GM19099 (cell line): ENCODE measurements around the gene TUBGCP2.

Experiments used
- POLR2A ChIP-seq: IDR thresholded peaks from 3 replicates; pipeline ENCODE4 v1.6.1; 2011; ENCODE audit warnings: low read depth; ENCODE audit not compliant: insufficient read length; ENCODE audit errors: extremely low read depth

The TUBGCP2 gene

GRCh38 chr10:133272964-133273420, 35.7 kb downstream of the TUBGCP2 start:
- TF ChIP-seq POLR2A, result no peak

- TF ChIP-seq POLR2A, result no peak
These were observed 36.2 kb downstream of the TUBGCP2 start for GRCh38 chr10:133272301-133272963.

- TF ChIP-seq POLR2A, result no peak
These were observed 37.0 kb downstream of the TUBGCP2 start for GRCh38 chr10:133271521-133272300.

GRCh38 chr10:133270773-133271297, 37.8 kb downstream of the TUBGCP2 start:
- TF ChIP-seq POLR2A, result no peak

- no peak for TF ChIP-seq POLR2A
These were observed 38.5 kb downstream of the TUBGCP2 start for GRCh38 chr10:133270204-133270603.

GRCh38 chr10:133269367-133269766, 39.3 kb downstream of the TUBGCP2 start:
- no peak for TF ChIP-seq POLR2A

- no peak for TF ChIP-seq POLR2A
These were observed 40.1 kb downstream of the TUBGCP2 start for GRCh38 chr10:133268532-133268931.

- TF ChIP-seq POLR2A, result no peak
These were observed 40.8 kb downstream of the TUBGCP2 start for GRCh38 chr10:133267829-133268228.

- TF ChIP-seq POLR2A, result no peak
These were observed 41.4 kb downstream of the TUBGCP2 start for GRCh38 chr10:133267293-133267692.

- TF ChIP-seq POLR2A, result no peak
These were observed 42.4 kb downstream of the TUBGCP2 start for GRCh38 chr10:133266056-133266795.

- TF ChIP-seq POLR2A, result no peak
These were observed 44.2 kb downstream of the TUBGCP2 start for GRCh38 chr10:133264461-133264860.

GRCh38 chr10:133263674-133264073, 45.0 kb downstream of the TUBGCP2 start:
- TF ChIP-seq POLR2A, result no peak

- TF ChIP-seq POLR2A, result no peak
These were observed 46.0 kb downstream of the TUBGCP2 start for GRCh38 chr10:133262696-133263095.

- no peak for TF ChIP-seq POLR2A
These were observed 46.8 kb downstream of the TUBGCP2 start for GRCh38 chr10:133261726-133262325.

GRCh38 chr10:133260895-133261725, 47.6 kb downstream of the TUBGCP2 start:
- no peak for TF ChIP-seq POLR2A

- no peak for TF ChIP-seq POLR2A
These were observed 49.1 kb downstream of the TUBGCP2 start for GRCh38 chr10:133259602-133259989.
